Mesendoderm (in vitro differentiated cells): Measurements from ENCODE around the gene MTUS2.

Experiments
- DNase-seq: peaks from one replicate; pipeline ENCODE4 v3.0.0; 2013
- H2AK5ac ChIP-seq: 2 replicates; pipeline ENCODE4 v1.6.1; 2013; ENCODE audit warnings: low read length, inconsistent platforms
- H2BK120ac ChIP-seq: 2 replicates; pipeline ENCODE4 v1.6.1; 2013; ENCODE audit warnings: low read depth, mild to moderate bottlenecking, low read length, moderate library complexity, mixed read lengths
- H2BK15ac ChIP-seq: replicated peaks from 2 replicates; pipeline ENCODE4 v1.6.1; 2013; ENCODE audit warnings: low read depth, mild to moderate bottlenecking, moderate library complexity
- H2BK5ac ChIP-seq: 2 replicates; pipeline ENCODE4 v1.6.1; 2013; ENCODE audit warnings: low read length, inconsistent platforms
- H3K18ac ChIP-seq: 2 replicates; pipeline ENCODE4 v1.6.1; 2013; ENCODE audit warnings: mild to moderate bottlenecking, low read length, mixed read lengths
- H3K23ac ChIP-seq: one replicate; pipeline ENCODE4 v1.6.1; 2013; ENCODE audit warnings: low read length
- H3K27ac ChIP-seq: 2 replicates; pipeline ENCODE4 v1.5.1; 2013; ENCODE audit warnings: low read depth, mild to moderate bottlenecking, inconsistent platforms, low read length, moderate library complexity
- H3K27me3 ChIP-seq: 2 replicates; pipeline ENCODE4 v1.6.1; 2013; ENCODE audit warnings: low read length, control low read depth, mild to moderate bottlenecking, inconsistent platforms; ENCODE audit not compliant: insufficient read depth, poor library complexity
- H3K36me3 ChIP-seq: 2 replicates; pipeline ENCODE4 v1.6.1; 2013; ENCODE audit warnings: low read length, inconsistent platforms; ENCODE audit not compliant: control insufficient read depth, insufficient read depth
- H3K4ac ChIP-seq: one replicate; pipeline ENCODE4 v1.6.1; 2013; ENCODE audit warnings: low read depth, mild to moderate bottlenecking, low read length, moderate library complexity
- H3K4me1 ChIP-seq: 2 replicates; pipeline ENCODE4 v1.6.1; 2013; ENCODE audit warnings: low read depth, low read length, inconsistent platforms; ENCODE audit not compliant: control insufficient read depth
- H3K4me2 ChIP-seq: 2 replicates; pipeline ENCODE4 v1.6.1; 2013; ENCODE audit warnings: low read length
- H3K4me3 ChIP-seq: 2 replicates; pipeline ENCODE4 v1.5.1; 2013; ENCODE audit warnings: mild to moderate bottlenecking, low read length
- H3K56ac ChIP-seq: one replicate; pipeline ENCODE4 v1.6.1; 2013; ENCODE audit warnings: low read length
- H3K79me1 ChIP-seq: 2 replicates; pipeline ENCODE4 v1.6.1; 2013; ENCODE audit warnings: low read length, inconsistent platforms
- H3K79me2 ChIP-seq: 2 replicates; pipeline ENCODE4 v1.6.1; 2013; ENCODE audit warnings: mild to moderate bottlenecking, low read length; ENCODE audit not compliant: control insufficient read depth, insufficient read depth
- H3K9ac ChIP-seq: 2 replicates; pipeline ENCODE4 v1.6.1; 2013; ENCODE audit warnings: low read length, inconsistent platforms
- H4K5ac ChIP-seq: one replicate; pipeline ENCODE4 v1.6.1; 2013; ENCODE audit warnings: low read length
- H4K8ac ChIP-seq: one replicate; pipeline ENCODE4 v1.6.1; 2013; ENCODE audit warnings: low read depth, mild to moderate bottlenecking, control low read depth, low read length, moderate library complexity
- WGBS: extraction: QIAGEN DNeasy Blood & Tissue Kit; methylation state at CpG from one replicate; pipeline ENCODE4 v1.1.7; 2013; ENCODE audit warnings: low lambda C conversion rate, missing lambda C conversion rate; ENCODE audit not compliant: insufficient coverage; ENCODE audit errors: extremely low coverage; 5-methylcytosine and 5-hydroxymethylcytosine counted together

Gene MTUS2

GRCh38 chr13:29546662-29547061, 726.5 kb downstream of the MTUS2 start:
- no peak overlapping the region for H3K23ac ChIP-seq
- no peak overlapping the region for H3K4me2 ChIP-seq
- peaks cover 4% of the 10 kb centered on the region for H3K4me1 ChIP-seq
- no peak for DNase-seq
- peaks cover 5% of the 10 kb centered on the region for H3K36me3 ChIP-seq
- no peak overlapping the region for H3K4me3 ChIP-seq
- no peak overlapping the region for H3K9ac ChIP-seq
- no peak overlapping the region for H3K4ac ChIP-seq
- H4K8ac ChIP-seq, result no peak overlapping the region
- no peak overlapping the region for H2AK5ac ChIP-seq
- H3K56ac ChIP-seq, result no peak overlapping the region
- H3K79me2 ChIP-seq, result peaks cover 79% of the 10 kb centered on the region
- H2BK120ac ChIP-seq, result no peak overlapping the region
- no peaks in the 10 kb centered on the region for H3K27me3 ChIP-seq
- H2BK5ac ChIP-seq, result no peak overlapping the region
- H3K79me1 ChIP-seq, result peaks cover 33% of the 10 kb centered on the region
- no peak overlapping the region for H3K18ac ChIP-seq
- H4K5ac ChIP-seq, result no peak overlapping the region
- WGBS, result no CpG with 5 or more reads among the region's 8 CpGs
- H3K27ac ChIP-seq, result no peak overlapping the region
- H2BK15ac ChIP-seq, result no peak overlapping the region

GRCh38 chr13:29547153-29547552, 727.0 kb downstream of the MTUS2 start:
- H2AK5ac ChIP-seq, result no peak overlapping the region
- H3K9ac ChIP-seq, result no peak overlapping the region
- no peak overlapping the region for H2BK120ac ChIP-seq
- H4K5ac ChIP-seq, result no peak overlapping the region
- H3K27ac ChIP-seq, result no peak overlapping the region
- H3K79me2 ChIP-seq, result peaks cover 80% of the 10 kb centered on the region
- H3K4me1 ChIP-seq, result peaks cover 4% of the 10 kb centered on the region
- no peaks in the 10 kb centered on the region for H3K27me3 ChIP-seq
- H3K4me3 ChIP-seq, result no peak overlapping the region
- WGBS, result no CpG with 5 or more reads among the region's 7 CpGs
- H3K4ac ChIP-seq, result no peak overlapping the region
- H3K79me1 ChIP-seq, result peaks cover 36% of the 10 kb centered on the region
- no peak overlapping the region for H4K8ac ChIP-seq
- DNase-seq, result peak; percentile 44
- no peak overlapping the region for H3K18ac ChIP-seq
- H3K56ac ChIP-seq, result no peak overlapping the region
- no peak overlapping the region for H3K4me2 ChIP-seq
- no peak overlapping the region for H2BK15ac ChIP-seq
- peaks cover 5% of the 10 kb centered on the region for H3K36me3 ChIP-seq
- no peak overlapping the region for H2BK5ac ChIP-seq
- H3K23ac ChIP-seq, result no peak overlapping the region

GRCh38 chr13:29548722-29549121, 728.6 kb downstream of the MTUS2 start:
- Histone ChIP-seq H3K4me3 (no peak overlapping the region), H3K79me1 (peaks cover 37% of the 10 kb centered on the region), H4K5ac (no peak overlapping the region), H3K4me2 (no peak overlapping the region), H3K79me2 (peaks cover 75% of the 10 kb centered on the region), H3K36me3 (peaks cover 5% of the 10 kb centered on the region), H2BK15ac (no peak overlapping the region), H2BK5ac (no peak overlapping the region), H4K8ac (no peak overlapping the region), H3K27me3 (no peaks in the 10 kb centered on the region), H3K23ac (no peak overlapping the region), H2AK5ac (no peak overlapping the region), H2BK120ac (no peak overlapping the region), H3K27ac (no peak overlapping the region), H3K9ac (no peak overlapping the region), H3K18ac (no peak overlapping the region), H3K4ac (no peak overlapping the region), H3K56ac (no peak overlapping the region), H3K4me1 (peaks cover 4% of the 10 kb centered on the region)
- no CpG with 5 or more reads among the region's 7 CpGs for WGBS
- DNase-seq, result peak; percentile 89

- Histone ChIP-seq H2AK5ac (no peak overlapping the region), H3K4me2 (no peak overlapping the region), H3K27ac (no peak overlapping the region), H4K5ac (no peak overlapping the region), H3K4me1 (peaks cover 4% of the 10 kb centered on the region), H3K9ac (no peak overlapping the region), H3K79me2 (peaks cover 70% of the 10 kb centered on the region), H3K79me1 (peaks cover 35% of the 10 kb centered on the region), H2BK5ac (no peak overlapping the region), H2BK15ac (no peak overlapping the region), H3K27me3 (no peaks in the 10 kb centered on the region), H4K8ac (no peak overlapping the region), H3K56ac (no peak overlapping the region), H2BK120ac (no peak overlapping the region), H3K18ac (no peak overlapping the region), H3K23ac (no peak overlapping the region), H3K4me3 (no peak overlapping the region), H3K4ac (no peak overlapping the region), H3K36me3 (peaks cover 5% of the 10 kb centered on the region)
- no peak for DNase-seq
- no CpG with 5 or more reads among the region's 5 CpGs for WGBS
Observed at GRCh38 chr13:29550430-29550988, 730.4 kb downstream of the MTUS2 start.

GRCh38 chr13:29551214-29551613, 731.1 kb downstream of the MTUS2 start:
- Histone ChIP-seq H2AK5ac (no peak overlapping the region), H3K56ac (no peak overlapping the region), H2BK15ac (no peak overlapping the region), H3K36me3 (peaks cover 5% of the 10 kb centered on the region), H4K8ac (no peak overlapping the region), H3K4me3 (no peak overlapping the region), H2BK120ac (no peak overlapping the region), H3K27me3 (no peaks in the 10 kb centered on the region), H3K23ac (no peak overlapping the region), H3K4me1 (peaks cover 4% of the 10 kb centered on the region), H3K9ac (no peak overlapping the region), H3K18ac (no peak overlapping the region), H3K4ac (no peak overlapping the region), H3K4me2 (no peak overlapping the region), H2BK5ac (no peak overlapping the region), H3K79me2 (peaks cover 69% of the 10 kb centered on the region), H3K27ac (no peak overlapping the region), H3K79me1 (peaks cover 31% of the 10 kb centered on the region), H4K5ac (no peak overlapping the region)
- WGBS, result no CpG with 5 or more reads among the region's 6 CpGs
- DNase-seq, result no peak
